GM21619 (cell line): Measurements from ENCODE around the gene FHL2.

Source experiments
- ATAC-seq: cut with Tn5 transposase; IDR thresholded peaks from one replicate; pipeline ENCODE4 v1.9.1; 2021; ENCODE audit not compliant: unreplicated experiment

The FHL2 gene

DNA sequence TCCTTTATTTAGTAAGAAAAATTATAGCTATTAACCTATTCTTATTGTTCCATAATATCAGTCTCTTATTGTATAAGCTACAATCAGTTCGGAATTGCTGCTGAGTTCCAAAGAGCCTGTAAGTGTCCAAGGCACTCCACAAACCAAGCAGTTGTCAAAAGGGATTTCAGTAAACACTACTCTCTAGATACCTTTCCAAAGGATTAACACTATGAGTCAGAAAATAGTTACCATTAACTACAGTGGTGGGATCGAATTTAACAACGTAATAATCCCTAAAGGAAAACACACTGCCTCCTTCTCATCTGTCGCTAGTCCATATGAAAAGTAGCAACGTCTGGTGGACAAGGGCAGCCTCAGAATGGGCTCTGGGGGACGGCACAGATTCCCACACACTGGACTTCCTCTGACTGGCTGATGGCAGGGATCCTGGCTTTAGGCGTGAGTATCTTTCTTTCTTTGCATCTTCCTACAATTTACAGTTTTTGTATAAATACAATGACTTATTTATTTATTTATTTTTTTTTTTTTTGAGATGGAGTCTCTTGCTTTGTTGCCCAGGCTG is 78.1 kb downstream of the FHL2 start:
- ATAC-seq = no peak

DNA sequence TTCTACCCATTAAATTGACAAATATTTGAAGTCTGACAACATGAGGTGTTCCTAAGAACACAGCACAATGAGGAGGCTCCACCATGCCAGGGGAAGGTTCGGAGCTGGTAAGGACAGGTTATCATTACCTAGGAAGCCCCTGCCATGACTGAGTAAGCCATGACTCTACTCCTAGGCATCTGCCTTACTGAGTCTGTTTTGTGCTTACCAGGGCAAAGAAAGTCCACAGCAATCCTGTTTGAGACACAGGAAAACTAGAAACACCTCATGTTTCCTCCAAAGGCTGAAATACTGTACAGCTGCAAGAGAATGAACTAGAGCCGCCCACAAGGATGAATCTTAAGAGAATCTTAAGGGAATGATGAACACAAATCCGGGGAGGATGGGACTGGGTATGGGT is 80.9 kb downstream of the FHL2 start:
- no peak for ATAC-seq

- peak; percentile 59 for ATAC-seq
Observed at GRCh38 chr2:105315314-105315713, 83.5 kb downstream of the FHL2 start.

- ATAC-seq = no peak
Observed at GRCh38 chr2:105313877-105314276, 85.0 kb downstream of the FHL2 start.
